ENCODE measurements around the gene PREX1. TPM values are rescaled to one million over a fixed set of nuclear protein-coding genes. Genes with fewer than 3 reads are reported as not detected.

Gene PREX1
- total RNA-seq, 1 experiment from 2014 or later: 9.5 TPM

DNA sequence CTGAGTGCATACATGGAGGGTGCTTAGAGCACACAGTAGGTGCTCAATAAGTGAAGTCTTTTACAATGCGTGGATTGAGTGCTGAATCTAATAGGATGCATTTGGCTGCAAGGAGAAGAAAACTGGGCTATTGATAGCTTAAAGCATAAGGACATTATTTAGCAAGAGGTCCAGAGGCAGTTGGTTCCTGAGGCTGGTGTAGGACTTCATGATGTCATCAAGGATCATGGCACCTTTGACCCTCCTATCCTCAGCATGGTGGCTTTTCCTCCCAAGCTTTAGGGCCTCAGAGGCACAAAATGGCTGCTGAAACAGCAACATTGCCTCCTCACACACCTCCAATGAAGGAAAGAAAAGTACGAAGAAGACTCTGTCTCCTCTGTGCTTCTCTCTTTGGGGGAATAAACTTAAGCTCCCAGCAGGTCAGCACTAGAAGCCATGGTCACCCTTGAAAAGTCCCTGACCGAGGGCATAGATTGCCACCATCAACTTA is 3.1 kb upstream of the PREX1 start:
- H3K27me3 ChIP-seq (replicated peaks; ENCODE audit: control insufficient read depth, insufficient read depth, low read length): 0 out of 2 replicates have a peak, but pooled peaks cover 4% of the 10 kb centered on the region
- Mint-ChIP-seq H3K27ac (ENCODE audit: unreplicated experiment) (no peak overlapping the region), H3K4me3 (ENCODE audit: unreplicated experiment) (no peak overlapping the region), H3K9me3 (ENCODE audit: unreplicated experiment) (no peaks in the 10 kb centered on the region), H3K4me1 (ENCODE audit: low read depth, unreplicated experiment) (no peaks in the 10 kb centered on the region), H3K36me3 (ENCODE audit: insufficient read depth, unreplicated experiment) (no peaks in the 10 kb centered on the region), H3K27me3 (ENCODE audit: insufficient read depth, unreplicated experiment) (peaks cover 5% of the 10 kb centered on the region)
- no peak overlapping the region for H3K4me3 ChIP-seq (ENCODE audit: low read depth, low read length)
- POLR2A ChIA-PET: no interaction called here
- CTCF ChIA-PET: interaction anchor here (0.7 to 1.3 kb wide), 2 partner anchors 147 to 173 kb away, joined by 3 to 5 read pairs; no protein-coding TSS in a partner anchor
- no peak for DNase-seq
- H3K4me1 ChIP-seq: peaks cover 19% of the 10 kb centered on the region
- no TSS peak for BruUV-seq (replicated peaks)
- no peaks in the 10 kb centered on the region for H3K36me3 ChIP-seq (ENCODE audit: control insufficient read depth, insufficient read depth, low read length)
- TF ChIP-seq, protein P1, sequence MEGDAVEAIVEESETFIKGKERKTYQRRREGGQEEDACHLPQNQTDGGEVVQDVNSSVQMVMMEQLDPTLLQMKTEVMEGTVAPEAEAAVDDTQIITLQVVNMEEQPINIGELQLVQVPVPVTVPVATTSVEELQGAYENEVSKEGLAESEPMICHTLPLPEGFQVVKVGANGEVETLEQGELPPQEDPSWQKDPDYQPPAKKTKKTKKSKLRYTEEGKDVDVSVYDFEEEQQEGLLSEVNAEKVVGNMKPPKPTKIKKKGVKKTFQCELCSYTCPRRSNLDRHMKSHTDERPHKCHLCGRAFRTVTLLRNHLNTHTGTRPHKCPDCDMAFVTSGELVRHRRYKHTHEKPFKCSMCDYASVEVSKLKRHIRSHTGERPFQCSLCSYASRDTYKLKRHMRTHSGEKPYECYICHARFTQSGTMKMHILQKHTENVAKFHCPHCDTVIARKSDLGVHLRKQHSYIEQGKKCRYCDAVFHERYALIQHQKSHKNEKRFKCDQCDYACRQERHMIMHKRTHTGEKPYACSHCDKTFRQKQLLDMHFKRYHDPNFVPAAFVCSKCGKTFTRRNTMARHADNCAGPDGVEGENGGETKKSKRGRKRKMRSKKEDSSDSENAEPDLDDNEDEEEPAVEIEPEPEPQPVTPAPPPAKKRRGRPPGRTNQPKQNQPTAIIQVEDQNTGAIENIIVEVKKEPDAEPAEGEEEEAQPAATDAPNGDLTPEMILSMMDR (IDR thresholded peaks at IDR 0.05; ENCODE audit: insufficient read depth in 1 of 2, low read depth in 1 of 2, low read length in 1 of 2, severe bottlenecking in 1 of 2, unreplicated experiment in 1 of 2): no peak
- H3K9me3 ChIP-seq: no peaks in the 10 kb centered on the region
- intact Hi-C loops (cut with micrococcal nuclease; ENCODE audit: unreplicated experiment): no loop called here

DNA sequence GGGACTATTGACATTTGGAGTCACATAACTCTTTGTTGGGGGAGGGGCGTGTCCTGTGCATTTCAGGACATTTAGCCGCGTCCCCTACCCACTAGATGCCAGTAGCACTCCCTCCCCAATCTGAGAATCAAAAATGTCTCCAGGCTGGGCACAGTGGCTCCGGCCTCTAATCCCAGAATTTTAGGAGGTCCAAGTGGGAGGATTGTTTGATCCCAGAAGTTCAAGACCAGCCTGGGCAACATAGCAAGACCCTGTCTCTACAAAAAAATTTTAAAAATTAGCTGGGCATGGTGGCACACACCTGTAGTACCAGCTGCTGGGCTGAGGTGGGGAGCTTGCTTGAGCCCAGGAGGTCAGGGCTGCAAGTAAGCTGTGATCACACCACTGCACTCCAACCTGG is 2.1 kb upstream of the PREX1 start:
- no peak overlapping the region for H3K4me3 Mint-ChIP-seq (ENCODE audit: unreplicated experiment)
- intact Hi-C loops (cut with micrococcal nuclease; ENCODE audit: unreplicated experiment): no loop called here
- 0 out of 2 replicates have a peak, but pooled peaks cover 4% of the 10 kb centered on the region for H3K27me3 ChIP-seq (replicated peaks; ENCODE audit: control insufficient read depth, insufficient read depth, low read length)
- no TSS peak for BruUV-seq (replicated peaks)
- TF ChIP-seq, protein P1 (IDR thresholded peaks at IDR 0.05; ENCODE audit: insufficient read depth in 1 of 2, low read depth in 1 of 2, low read length in 1 of 2, severe bottlenecking in 1 of 2, unreplicated experiment in 1 of 2): no peak
- H3K27ac Mint-ChIP-seq (ENCODE audit: unreplicated experiment): no peak overlapping the region
- no peaks in the 10 kb centered on the region for H3K9me3 ChIP-seq
- DNase-seq: no peak
- H3K4me1 ChIP-seq: peaks cover 21% of the 10 kb centered on the region
- H3K9me3 Mint-ChIP-seq (ENCODE audit: unreplicated experiment): no peaks in the 10 kb centered on the region
- no peaks in the 10 kb centered on the region for H3K36me3 Mint-ChIP-seq (ENCODE audit: insufficient read depth, unreplicated experiment)
- H3K4me1 Mint-ChIP-seq (ENCODE audit: low read depth, unreplicated experiment): peaks cover 2% of the 10 kb centered on the region
- CTCF ChIA-PET: no interaction called here
- POLR2A ChIA-PET: no interaction called here
- peaks cover 3% of the 10 kb centered on the region for H3K27me3 Mint-ChIP-seq (ENCODE audit: insufficient read depth, unreplicated experiment)
- H3K4me3 ChIP-seq (ENCODE audit: low read depth, low read length): no peak overlapping the region
- no peaks in the 10 kb centered on the region for H3K36me3 ChIP-seq (ENCODE audit: control insufficient read depth, insufficient read depth, low read length)

DNA sequence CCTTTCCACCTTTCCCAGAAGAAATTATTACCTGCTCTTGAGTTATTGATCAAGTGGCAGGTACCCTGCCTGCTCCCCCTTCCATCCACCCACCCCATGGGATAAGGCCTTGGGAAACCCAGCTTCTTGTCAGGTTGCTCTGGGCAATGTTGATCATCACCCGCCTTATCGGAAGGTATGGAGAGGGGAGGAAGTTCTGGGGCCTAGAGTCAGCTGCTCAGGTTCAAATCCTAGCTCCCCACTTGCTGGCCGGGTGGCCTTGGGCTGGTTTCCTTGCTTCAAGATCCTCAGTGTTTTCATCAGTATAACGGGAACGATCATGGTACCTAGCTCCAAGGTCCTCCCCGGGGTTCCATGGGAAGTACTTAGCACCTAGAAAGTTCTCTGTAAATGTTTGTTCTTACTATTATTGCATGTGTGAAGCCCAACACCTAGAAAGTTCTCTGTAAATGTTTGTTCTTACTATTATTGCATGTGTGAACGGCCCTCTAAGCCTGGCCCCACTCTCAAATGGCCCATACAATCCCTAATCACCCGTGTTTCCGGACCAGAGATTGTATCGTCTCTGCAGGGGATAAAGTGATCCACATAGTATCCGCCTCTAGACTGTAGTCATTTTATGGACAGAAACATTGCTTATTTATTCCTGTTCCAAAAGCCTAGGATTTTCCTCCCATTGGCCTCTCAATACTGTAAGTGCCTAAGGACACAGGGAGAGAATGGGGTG is 1.1 kb upstream of the PREX1 start:
- TF ChIP-seq, protein P1 (IDR thresholded peaks at IDR 0.05; ENCODE audit: insufficient read depth in 1 of 2, low read depth in 1 of 2, low read length in 1 of 2, severe bottlenecking in 1 of 2, unreplicated experiment in 1 of 2): no peak
- peaks cover 3% of the 10 kb centered on the region for H3K27me3 Mint-ChIP-seq (ENCODE audit: insufficient read depth, unreplicated experiment)

More for the DNA sequence above, 1.1 kb upstream of the PREX1 start:
- 0 out of 2 replicates have a peak, but pooled peaks cover 4% of the 10 kb centered on the region for H3K27me3 ChIP-seq (replicated peaks; ENCODE audit: control insufficient read depth, insufficient read depth, low read length)
- H3K27ac Mint-ChIP-seq (ENCODE audit: unreplicated experiment): peak overlapping the region; percentile 10
- peaks cover 22% of the 10 kb centered on the region for H3K4me1 ChIP-seq
- H3K36me3 ChIP-seq (ENCODE audit: control insufficient read depth, insufficient read depth, low read length): no peaks in the 10 kb centered on the region
- no peak for DNase-seq
- intact Hi-C loops (cut with micrococcal nuclease; ENCODE audit: unreplicated experiment): loop anchor here (1.0 kb wide), 2 partner anchors 17 to 172 kb away; no protein-coding TSS in a partner anchor
- H3K4me1 Mint-ChIP-seq (ENCODE audit: low read depth, unreplicated experiment): peaks cover 9% of the 10 kb centered on the region
- peak overlapping the region; percentile 77 for H3K4me3 Mint-ChIP-seq (ENCODE audit: unreplicated experiment)
- ChIA-PET CTCF (interaction anchor here (0.6 to 3.7 kb wide), 2 partner anchors 171 to 1959 kb away, joined by 3 to 18 read pairs; no protein-coding TSS in a partner anchor), POLR2A (interaction anchor here (0.7 kb wide), 1 partner anchor 1154 kb away, joined by 3 read pairs; no protein-coding TSS in a partner anchor)
- no peaks in the 10 kb centered on the region for H3K9me3 ChIP-seq
- no peaks in the 10 kb centered on the region for H3K9me3 Mint-ChIP-seq (ENCODE audit: unreplicated experiment)
- BruUV-seq (replicated peaks): no TSS peak
- H3K36me3 Mint-ChIP-seq (ENCODE audit: insufficient read depth, unreplicated experiment): no peaks in the 10 kb centered on the region
- peak overlapping the region; percentile 64 for H3K4me3 ChIP-seq (ENCODE audit: low read depth, low read length)

All from Caco-2 (cell line).